HG03378 (cell line): ENCODE measurements around the gene MAEL.

ENCODE experiments used
- ATAC-seq: cut with Tn5 transposase; IDR thresholded peaks from one replicate; pipeline ENCODE4 v1.9.1; 2021; ENCODE audit warnings: mild to moderate bottlenecking, moderate library complexity; ENCODE audit not compliant: unreplicated experiment

The MAEL gene

DNA sequence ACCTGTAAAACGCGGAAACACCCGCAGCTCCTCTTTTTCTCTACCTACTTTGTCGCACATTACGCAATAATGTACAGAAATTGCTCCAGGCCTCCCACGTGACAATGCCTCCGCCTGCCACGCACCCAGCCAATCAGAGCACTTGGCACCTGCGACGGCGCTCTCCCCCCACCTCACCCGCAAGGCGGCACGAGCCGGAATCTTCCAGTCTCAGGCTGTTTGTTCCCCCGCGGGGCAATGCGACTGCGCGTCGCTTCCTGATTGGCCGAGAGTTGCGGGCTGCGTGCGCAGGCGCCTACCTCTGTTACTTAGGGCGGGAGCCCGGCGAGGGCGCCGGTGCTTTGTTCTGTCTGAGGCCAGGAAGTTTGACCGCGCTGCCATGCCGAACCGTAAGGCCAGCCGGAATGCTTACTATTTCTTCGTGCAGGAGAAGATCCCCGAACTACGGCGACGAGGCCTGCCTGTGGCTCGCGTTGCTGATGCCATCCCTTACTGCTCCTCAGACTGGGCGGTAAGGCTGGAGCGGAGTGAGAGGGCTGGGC, at the start of gene MAEL:
Gene MAEL, plus strand, starts transcription at position 307 of the 542 bp plus-strand sequence. Its CDS starts 73 bp downstream, at position 380.
- no peak for ATAC-seq

DNA sequence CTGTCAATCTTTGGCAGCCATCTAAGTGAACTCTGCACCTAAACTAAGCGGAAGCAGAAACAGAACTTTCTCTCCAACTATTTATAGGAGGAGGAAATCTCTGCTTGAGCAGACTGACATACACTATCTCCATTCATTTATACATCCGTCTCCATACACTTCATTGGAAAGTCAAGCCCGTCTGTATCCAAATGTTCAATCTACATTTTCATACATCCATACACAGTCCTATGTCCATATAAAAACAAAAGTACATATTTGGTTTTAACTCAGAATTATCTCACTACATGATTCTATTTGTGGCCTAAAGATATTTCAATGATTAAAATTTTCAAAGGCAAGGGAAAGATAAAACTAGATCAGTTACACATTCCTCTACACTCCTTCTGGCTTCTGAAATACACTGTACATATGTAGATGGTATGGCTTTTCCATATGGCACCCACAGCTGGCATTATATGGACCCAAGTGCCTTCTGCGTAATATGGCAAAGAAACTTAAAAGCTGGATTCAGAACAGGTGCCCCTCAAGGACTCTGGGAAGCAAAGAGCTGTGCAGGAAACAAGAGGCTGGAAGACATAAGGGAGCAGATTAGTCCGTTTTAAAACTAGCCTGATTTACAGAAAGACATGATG, 49.2 kb upstream of the MAEL start:
- no peak for ATAC-seq

DNA sequence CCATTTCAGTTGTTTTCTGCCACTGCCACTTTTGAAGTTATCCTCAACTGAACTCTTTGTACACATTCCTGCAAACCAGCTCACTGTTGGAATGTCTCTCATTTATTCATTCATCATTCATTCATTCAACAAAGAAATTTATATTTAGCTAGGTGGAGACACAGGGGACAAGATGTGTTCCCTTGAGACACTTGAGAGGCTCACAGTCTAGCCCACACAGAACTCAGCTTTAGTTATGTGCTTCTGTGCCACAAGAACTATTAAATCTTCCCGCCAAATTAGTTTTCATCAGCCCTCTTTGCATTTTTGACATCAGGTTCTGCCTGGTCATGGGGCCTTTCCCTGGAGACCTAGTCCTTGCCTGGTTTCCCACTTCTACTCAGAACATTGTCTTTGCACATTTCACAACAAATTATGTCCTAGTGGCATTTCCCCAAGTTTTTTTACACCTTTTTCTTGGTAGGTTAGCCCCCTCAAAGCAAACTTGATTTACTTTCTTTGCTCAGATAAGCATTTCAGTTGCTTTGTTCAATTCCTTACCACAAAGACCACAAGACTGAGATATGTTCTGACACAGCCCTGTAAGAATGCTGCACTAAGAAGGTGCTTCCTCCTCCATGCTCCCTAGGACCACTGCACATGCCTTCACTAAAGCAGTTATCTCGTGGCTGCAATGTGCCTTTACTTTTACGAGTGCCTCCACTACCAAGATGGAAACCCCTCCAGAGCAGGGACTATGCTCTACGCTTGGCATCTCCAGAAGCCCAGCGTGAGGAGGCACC, 44.7 kb upstream of the MAEL start:
- ATAC-seq: no peak

DNA sequence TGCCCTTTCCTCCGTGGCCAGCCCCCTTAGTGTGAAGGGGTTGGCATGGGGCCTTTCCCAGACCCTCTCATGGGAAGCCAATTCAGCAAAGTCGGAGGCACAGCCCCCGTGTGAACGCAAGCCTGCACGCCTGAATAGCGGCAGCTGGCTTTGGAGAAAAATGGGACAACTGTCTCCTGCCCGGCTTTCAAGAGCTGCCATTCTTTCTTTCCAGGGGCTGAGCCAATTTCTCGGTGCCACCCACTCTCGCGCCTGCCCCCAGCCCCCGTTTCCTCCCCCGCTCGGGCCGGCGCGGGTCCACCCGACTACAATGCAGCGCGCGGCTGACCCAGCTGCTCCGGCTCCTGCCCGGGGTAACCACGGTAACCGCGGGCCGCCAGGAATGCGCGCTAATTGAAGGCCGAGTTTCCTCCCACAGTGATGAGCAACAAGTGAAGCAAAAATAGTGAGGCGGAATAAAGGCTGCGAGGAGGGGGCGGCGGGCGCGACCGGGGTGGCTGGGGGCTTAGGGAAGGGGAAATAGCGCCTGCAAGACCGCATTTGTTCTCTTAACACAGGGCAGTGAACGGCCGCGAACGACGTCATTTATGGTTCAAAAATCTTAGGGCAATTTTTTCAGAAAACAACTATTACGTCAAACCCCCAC, 41.6 kb upstream of the MAEL start:
- no peak for ATAC-seq

DNA sequence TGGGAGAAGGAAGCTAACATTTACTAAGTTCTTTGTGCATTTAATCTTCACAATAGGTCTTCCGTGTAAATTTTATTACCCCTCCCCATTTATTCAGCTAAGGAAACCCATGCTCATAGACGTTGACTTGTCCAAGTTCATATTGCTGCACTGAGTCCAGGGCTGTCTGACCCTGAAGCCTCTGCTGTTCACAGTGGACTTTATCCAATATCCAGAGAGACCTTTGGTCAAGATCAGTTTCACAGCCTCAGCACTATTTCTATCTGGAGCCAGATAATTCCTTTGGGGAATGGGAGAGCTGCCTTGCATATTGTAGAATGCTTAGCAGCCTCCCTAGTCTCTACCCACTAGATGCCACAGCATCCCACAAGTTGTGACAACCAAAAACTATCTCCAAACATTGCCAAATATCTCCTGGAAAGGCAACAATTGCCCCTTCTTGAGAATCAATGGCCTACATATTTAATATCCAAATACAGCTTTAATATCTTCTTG, 40.2 kb upstream of the MAEL start:
- no peak for ATAC-seq

DNA sequence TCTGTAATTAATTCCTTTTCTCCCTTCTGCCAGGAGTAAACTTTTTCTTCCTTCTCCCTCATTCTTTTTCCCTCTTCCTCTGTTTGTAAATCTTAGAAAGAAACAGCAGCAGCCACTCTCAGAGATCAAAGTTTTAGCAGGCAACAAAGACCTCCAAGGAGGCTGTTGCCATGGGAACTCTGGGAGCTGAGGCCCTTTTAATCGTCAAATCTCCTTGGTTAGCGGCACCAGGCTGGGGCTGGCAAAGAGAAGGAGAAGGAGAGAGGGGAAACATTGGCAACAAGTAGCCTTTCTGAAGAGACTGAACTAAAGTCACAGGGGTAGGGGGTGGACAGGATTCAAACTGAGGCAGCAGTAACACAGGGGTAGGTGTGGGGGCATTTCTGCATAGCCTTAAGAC, 38.9 kb upstream of the MAEL start:
- ATAC-seq: no peak

DNA sequence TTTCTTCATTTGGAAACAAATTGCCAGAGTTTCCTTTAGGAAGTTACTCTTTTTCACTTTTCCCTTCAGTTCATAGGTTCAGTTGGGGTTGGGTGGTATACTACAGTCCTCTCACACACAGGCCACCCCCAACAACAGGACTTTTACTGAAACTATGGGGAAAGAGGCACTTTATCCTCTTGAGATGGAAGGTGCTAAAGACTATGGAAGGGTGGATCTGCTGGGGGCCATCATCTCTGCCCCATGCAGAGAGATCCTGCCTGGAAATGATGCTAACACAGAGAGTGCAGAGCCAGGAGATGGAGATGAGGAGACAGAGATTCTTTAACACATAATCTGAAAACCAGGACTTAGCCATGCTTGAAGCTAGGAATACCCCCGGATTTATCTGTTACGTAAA, 38.0 kb upstream of the MAEL start:
- no peak for ATAC-seq

DNA sequence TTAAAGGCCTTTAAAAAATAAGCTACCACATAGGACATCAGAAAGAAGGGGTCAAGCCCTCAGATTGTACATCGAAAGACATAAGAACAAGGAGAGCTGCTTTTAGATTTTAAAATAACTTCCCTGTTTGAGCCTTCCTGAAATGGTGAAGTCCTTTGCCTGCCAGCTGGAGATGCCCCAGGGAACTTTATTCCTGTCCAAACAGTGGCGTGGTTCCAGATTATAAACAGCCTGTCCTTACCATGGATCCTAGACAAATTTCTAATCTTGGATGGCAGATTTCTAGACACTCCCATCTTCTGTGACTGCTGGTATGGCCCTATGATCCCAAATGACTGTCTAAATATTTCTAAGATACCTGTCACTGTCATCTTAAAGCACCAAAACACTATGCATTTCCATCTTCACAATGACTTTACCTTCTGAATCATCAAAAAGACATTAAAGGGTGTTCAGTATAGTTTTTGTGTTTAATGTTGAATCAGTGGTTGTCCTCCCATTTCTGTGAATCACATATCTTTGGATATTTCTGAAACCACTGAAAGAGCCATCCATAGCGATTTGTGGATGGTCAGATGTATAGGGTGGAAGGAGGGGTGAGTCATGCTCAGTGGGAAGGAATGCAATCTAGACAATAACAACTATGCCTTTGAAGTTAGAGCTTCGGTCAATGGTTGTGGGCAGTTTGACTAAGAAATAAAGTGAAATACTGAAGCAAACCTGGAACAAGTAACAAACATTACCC, 36.9 kb upstream of the MAEL start:
- no peak for ATAC-seq

DNA sequence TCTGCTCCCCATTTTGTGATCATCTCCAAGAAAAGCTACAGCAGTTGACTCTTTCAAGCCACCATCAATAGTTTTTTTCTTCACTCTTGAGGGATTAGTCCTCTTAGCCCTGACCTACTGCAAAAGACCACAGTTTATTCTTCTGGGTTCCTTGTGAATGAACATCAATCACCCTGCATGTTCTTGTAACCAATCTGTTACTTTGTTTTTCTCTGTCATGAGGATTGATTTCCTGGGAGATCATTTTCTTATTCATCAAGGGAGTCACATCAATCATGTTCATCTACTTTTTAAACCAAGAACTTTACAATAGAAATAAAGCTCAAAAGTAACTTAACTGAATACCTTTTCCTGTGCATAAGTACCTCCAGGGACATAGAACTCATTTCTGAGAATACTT, 35.6 kb upstream of the MAEL start:
- ATAC-seq: no peak

DNA sequence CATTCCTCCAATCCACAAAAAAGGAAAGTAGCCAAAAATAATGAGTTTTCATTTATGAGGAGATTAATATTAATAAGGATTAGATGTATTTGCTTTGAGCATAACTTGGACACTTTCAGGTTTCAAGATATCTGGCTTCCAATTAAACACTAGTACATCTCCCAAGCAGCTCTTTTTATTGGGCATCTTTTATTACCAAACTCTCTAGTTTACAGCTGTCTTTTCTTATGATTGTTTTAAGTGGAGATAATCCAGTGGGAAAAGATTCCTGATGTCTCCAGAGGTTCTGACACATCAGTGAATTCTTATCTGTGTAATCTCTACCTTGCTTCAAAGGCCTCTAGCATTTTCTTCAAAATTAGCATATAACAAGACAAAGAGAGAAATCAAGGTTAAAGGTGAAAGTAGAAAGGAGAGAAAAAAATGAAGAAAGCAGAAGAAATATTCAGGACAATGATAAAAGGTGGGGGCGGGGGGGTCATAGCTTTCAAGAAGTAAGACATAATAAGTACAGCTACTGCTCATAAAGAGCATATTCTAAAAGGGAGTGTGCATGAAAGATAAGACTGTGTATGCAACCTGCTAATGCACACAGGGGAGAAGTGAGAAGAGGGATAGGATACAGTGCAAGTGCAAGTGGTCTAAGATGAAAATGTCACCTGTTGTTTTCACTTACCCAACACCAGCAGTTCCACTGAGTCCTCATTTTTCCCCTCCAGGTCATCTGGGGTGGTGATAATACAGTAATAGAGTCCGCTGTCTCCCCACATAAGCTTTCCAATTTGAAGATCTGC, 32.8 kb upstream of the MAEL start:
- no peak for ATAC-seq

DNA sequence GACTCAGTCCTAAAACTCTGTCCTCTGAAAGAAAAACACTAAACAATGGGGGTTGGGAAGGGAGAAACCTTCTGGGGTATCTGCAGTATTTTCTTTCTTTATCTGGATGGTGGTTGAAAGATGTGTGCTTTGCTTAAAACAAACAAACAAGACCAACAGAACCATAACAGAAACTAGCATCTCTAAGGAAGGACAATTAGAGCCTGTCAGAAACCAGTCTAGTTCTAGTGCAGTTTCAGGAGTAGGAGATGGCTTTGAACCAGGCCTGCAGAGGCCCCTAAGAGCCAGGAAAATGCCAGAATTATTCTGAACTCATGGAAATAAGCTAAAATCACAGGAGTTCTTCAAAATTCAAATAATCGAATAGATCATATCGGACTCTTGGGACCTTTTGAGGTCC, 32.2 kb upstream of the MAEL start:
- no peak for ATAC-seq

DNA sequence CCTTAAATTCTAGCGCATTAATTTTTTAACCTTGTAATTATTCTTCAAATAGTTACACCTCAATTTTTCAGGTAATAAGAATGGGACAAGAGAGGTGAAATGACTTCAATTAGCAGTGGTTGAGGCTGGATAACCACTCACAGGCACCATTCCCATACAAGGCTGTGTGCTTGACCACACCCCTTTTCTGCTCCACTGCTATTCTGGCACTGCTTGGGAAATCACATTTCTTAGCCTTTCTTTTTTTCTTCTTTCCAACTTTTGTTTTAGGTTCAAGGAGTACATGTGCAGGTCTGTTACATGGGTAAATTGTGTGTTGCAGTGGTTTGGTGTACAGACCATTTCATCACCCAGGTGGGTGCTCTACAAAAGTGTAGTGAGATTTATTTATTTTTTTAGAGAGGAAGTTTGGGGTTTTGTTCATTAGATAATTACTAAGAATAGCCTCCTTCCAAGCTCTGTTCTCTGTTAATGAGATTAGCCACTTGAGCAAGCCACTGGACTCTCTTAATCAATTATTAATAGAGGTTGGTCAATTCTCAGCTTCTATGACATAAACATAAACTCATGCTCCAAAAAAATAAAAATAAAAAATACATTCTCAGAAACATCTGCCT, 28.1 kb upstream of the MAEL start:
- no peak for ATAC-seq

DNA sequence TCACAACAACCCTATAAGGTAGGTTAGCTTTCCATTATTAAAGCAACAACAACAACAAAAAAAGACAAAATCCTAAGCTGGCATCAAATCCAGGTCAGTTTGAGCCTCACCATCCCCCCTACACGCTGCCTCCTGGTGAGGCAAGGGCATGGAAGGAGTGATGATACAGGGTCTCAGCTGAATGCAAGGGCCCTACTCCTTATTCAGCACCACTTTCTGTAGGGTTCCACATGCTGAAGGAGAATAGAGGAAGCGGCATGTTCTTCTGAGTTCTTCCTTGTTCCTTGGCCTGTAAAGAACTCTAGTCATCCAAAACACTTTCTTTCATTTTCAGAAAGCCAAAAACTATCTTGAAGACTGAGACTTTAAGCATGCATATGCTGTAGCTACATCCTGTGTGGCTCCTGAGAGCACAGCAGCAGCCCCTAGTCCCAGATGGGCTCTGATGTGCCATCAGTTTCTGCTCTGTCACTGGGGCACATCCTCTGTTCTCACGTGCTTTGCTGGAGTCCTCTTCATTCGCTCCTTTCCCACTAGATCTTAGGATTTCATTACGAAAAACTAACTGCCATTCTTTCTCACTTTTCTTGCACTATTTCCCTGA, 19.9 kb upstream of the MAEL start:
- peak; percentile 73 for ATAC-seq

DNA sequence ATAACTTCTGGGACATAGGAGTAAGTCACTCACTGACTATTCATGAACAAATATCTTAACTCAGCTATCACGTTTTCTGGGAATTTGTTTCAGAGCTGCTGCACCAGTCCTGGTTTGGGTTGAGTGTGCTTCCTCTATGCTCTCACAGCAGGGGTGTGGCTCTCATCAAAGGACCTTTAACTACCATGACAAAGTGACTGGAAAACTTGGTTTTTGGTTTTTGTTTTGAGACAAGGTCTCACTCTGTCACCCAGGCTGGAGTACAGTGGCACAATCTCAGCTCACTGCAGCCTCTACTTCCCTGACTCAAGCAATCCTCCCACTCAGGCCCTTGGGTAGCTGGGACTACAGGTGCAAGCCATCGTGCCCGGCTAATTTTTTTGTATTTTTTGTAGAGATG, 17.8 kb upstream of the MAEL start:
- no peak for ATAC-seq

DNA sequence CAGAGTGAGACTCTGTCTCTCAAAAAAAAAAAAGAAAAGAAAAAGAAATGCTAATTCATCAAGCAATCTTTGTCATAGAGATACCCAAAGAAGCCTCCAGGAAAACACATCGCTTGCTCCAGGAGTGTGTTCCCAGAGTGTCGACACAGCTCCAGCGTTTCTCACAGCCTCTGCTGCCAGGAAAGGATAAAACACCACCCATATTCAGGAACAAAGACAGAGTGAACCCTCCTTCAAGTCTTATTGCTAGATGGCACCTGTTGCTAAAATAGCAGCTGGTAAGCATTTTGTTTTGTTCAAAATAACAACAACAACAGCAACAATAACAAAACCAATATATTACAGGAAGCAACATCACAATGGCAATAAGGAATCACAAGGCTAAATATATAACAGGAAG, 16.9 kb upstream of the MAEL start:
- ATAC-seq: no peak

DNA sequence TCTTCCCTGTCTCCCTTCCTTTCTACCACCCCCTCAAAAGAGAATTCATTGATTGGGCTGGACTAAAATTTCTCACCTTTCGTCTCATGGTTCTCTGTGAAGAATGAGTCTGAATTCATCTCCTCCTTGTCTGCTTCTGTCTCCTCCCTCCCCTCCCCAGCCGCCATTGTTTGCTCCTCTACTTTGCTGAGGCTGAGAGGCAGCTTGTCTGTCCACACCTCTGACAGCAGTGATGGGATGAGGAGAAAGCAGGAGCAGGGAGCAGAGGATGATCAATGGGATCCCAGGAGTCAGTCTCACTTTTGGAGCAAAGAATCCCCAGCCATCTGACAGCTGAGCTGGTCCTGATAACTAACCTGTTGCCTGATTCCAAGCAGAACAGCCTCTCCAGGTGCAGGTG, 16.3 kb upstream of the MAEL start:
- ATAC-seq: no peak

DNA sequence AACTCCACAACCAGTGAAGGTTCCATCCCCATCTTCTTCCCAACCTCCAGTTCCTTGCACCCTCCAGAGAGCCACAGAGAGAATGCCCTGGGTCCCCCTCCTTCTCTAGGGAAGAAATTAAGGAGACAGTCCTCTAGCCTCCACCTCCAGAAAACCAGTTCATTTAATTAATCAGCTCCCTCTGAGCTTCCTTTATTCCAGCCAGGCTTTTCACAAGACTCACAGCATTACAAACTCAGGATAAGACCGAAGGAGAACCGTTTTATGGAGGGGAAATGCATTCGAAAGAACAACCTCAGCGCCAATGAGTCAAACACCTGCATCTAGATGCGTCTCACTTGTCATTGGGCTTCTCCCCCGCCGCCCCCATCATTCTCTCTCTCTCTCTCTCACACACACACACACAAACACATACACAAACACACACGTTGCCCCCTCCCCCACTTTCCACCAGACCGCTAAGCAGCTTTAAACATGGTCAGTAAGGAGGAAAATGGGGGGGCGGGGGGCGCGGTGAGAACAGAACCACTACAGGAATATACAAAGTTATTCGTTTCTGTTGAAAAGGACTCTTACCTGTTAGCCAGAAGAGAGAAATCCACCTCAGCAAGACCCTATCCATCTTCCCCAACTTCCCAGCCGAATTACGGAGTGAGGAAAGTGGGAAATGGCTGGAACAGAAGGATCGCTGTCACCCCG, 14.3 kb upstream of the MAEL start:
- ATAC-seq: no peak

DNA sequence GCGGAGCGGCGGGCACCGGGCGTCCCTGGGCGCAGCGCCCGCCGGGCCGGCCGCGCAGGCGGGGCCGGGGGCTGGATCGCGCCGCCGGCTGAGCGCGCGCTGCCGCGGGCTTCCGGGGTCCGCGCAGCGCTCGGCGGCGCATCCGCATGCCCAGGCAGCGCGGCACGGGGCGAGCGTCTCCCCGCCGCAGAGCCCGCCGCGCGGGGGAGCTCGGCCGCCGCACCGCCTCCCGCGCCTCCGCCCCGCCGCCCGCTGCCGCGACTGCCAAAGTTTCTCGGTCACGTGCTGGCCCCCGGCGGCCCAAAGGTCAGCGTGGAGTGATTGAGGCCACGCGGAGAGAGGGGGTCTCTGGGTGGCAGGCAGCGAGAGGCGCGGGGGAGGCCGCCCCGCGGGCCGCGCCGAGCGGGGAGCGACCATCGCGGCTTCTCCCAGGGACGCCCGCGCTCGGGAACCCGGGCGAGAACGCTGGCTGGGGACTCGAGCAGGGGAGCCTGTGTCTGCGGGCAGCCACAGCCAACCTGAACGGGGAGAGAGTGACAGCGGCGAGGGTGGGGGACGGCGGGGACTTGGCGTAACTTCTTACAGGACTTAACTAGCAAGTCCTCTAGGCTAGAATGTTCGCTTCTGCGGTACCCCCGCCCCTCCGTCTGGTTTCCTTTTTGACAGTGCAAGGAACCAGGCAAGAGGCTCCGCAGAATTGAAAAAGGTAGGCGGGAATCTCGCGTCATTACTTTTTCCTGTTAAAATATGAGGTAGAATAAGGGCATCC, 13.5 kb upstream of the MAEL start, which contains the start of gene ILDR2:
Gene ILDR2, minus strand, starts transcription at position 180 of the 769 bp plus-strand sequence. CDS start 272 bp downstream, outside the sequence.
- ATAC-seq: no peak
